ENCODE results near the gene CD8A. TPM values are rescaled to one million over a fixed set of nuclear protein-coding genes. Genes with fewer than 3 reads are reported as not detected.
A peak's percentile ranks its signal among the peaks of the same experiment; 100 is the strongest.
"Not testable (repeated sequence)": the region's sequence is repeated elsewhere in the genome, so short reads cannot be mapped to it uniquely, and the experiment has no call there.

Gene CD8A
- total RNA-seq (2013) = 0.06 TPM
- polyA plus RNA-seq (1 to 10 TPM in 1 of 3 donors, under 1 TPM in 2; 0.03 to 1.1 (median 0.88) TPM), polyA minus RNA-seq (0.32 TPM in 1 of 2 replicates, not detected in the other), total RNA-seq (0 to 1.5 (median 0.13) reads per million in 11 experiments)

DNA sequence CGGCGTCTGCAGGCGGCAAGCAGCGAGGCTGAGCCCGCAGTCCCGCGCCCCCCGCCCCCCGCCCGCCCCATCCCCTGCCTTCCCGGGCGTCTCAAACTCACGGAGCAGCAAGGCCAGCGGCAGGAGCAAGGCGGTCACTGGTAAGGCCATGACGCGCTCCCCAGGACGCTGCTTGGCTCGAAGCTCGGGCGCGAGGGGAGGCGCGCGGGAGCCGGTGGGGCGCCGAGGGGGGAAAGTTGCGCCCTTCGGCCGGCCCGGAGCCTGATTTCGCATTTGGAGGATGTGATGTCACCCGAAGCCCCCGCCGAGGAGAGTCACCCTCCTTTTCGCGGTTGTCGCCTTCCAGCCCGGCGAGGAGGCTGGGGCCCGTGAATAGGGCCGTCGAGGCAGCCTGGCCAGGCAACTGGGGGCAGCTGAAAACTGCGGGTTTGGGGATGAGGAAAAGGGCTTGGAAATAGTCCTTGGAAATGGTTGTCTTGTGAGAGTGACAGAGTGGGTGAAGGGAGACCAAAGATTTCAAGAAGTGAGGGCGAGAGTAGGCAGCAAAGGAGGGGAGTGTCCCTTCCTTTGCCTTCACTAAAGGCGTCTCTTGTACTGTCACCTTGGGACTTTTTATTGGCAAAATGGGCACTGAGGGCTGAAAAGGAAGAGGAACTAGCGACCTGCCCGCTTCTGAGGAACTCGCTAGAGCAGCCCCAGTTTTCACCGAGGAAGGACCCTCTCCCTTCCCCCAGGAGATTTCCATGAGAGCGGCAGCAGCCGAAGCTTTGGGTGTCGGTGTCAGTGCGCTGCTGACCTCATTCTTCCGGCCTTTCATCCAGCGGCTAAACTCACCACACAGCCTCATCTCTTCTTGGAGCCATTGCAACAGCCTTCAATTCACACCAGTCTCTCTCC, at the start of gene CD8A:
Gene CD8A, minus strand, starts transcription at position 238 of the 897 bp plus-strand sequence. Its CDS starts 88 bp downstream, at position 150.
- Histone ChIP-seq H3K4me1 (ENCODE audit: control insufficient read depth in 1 of 2, insufficient read depth in 2 of 2, low read length in 2 of 2) (peaks cover 17 to 27% of the 10 kb centered on the region in 2 donors), H3K27ac (ENCODE audit: low read depth in 1 of 2, low read length in 2 of 2) (no peak within 1 kb of the TSS), H3K4me3 (replicated peaks in 1 of 3; ENCODE audit: low read depth in 2 of 3, low read length in 3 of 3) (peak within 1 kb of the TSS in 1 of 3 experiments; percentile 64), H2AFZ (ENCODE audit: insufficient read depth, low read depth, low read length, poor library complexity, severe bottlenecking) (peak within 1 kb of the TSS; percentile 63), H3K9me3 (replicated peaks in 1 of 2; ENCODE audit: control insufficient read depth in 1 of 2, insufficient read depth in 1 of 2, low read length in 2 of 2) (peaks cover 4 to 43% of the 10 kb centered on the region in 2 donors), H3K27me3 (ENCODE audit: control insufficient read depth in 2 of 2, insufficient read depth in 2 of 2, low read length in 2 of 2) (peaks cover 30 to 64% of the 10 kb centered on the region in 2 donors), H3K36me3 (replicated peaks in 1 of 2; ENCODE audit: control insufficient read depth in 1 of 2, insufficient read depth in 2 of 2, low read length in 2 of 2) (no peaks in the 10 kb centered on the region), H3K9ac (ENCODE audit: insufficient read depth, low read length, poor library complexity, severe bottlenecking) (no peak within 1 kb of the TSS), H4K20me1 (ENCODE audit: insufficient read depth, low read length) (no peaks in the 10 kb centered on the region), H3K4me2 (replicated peaks; ENCODE audit: extremely low read depth, low read length, poor library complexity, severe bottlenecking) (peak within 1 kb of the TSS; percentile 68), H3K79me2 (ENCODE audit: insufficient read depth, low read length) (no peaks in the 10 kb centered on the region)
- Mint-ChIP-seq H3K4me3 (peak within 1 kb of the TSS; percentile 76 to 93), H3K4me1 (peaks cover 27% of the 10 kb centered on the region), H3K27me3 (ENCODE audit: low read depth in 3 of 3) (peaks cover 54 to 68% (median 64%) of the 10 kb centered on the region in 3 donors), H3K27ac (peak within 1 kb of the TSS in 3 of 7 donors; percentile 16 to 82 (median 18)), H3K9me3 (peaks cover 7 to 32% (median 14%) of the 10 kb centered on the region in 7 donors), H3K36me3 (peaks cover 0 to 14% of the 10 kb centered on the region in 2 donors)
- DNase-seq = peak in 1 of 3 donors; percentile 16
- TF ChIP-seq, protein P1, sequence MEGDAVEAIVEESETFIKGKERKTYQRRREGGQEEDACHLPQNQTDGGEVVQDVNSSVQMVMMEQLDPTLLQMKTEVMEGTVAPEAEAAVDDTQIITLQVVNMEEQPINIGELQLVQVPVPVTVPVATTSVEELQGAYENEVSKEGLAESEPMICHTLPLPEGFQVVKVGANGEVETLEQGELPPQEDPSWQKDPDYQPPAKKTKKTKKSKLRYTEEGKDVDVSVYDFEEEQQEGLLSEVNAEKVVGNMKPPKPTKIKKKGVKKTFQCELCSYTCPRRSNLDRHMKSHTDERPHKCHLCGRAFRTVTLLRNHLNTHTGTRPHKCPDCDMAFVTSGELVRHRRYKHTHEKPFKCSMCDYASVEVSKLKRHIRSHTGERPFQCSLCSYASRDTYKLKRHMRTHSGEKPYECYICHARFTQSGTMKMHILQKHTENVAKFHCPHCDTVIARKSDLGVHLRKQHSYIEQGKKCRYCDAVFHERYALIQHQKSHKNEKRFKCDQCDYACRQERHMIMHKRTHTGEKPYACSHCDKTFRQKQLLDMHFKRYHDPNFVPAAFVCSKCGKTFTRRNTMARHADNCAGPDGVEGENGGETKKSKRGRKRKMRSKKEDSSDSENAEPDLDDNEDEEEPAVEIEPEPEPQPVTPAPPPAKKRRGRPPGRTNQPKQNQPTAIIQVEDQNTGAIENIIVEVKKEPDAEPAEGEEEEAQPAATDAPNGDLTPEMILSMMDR (IDR thresholded peaks at IDR 0.05) = no peak
- under 1% methylated on average over 51 of the region's 57 CpGs for WGBS (ENCODE audit: insufficient coverage)
- intact Hi-C loops (cut with micrococcal nuclease) = no loop called here

GRCh38 chr2:86839871-86840548, 49.3 kb upstream of the CD8A start:
- H3K4me1 Mint-ChIP-seq = peaks cover 21% of the 10 kb centered on the region
- H3K79me2 ChIP-seq (ENCODE audit: insufficient read depth, low read length); H3K9me3 ChIP-seq (replicated peaks in 1 of 2; ENCODE audit: control insufficient read depth in 1 of 2, insufficient read depth in 1 of 2, low read length in 2 of 2); H3K36me3 Mint-ChIP-seq; H3K27me3 ChIP-seq (ENCODE audit: control insufficient read depth in 2 of 2, insufficient read depth in 2 of 2, low read length in 2 of 2); H3K4me3 ChIP-seq (replicated peaks in 1 of 3; ENCODE audit: low read depth in 2 of 3, low read length in 3 of 3); intact Hi-C loops (cut with micrococcal nuclease); H3K9me3 Mint-ChIP-seq; H3K4me3 Mint-ChIP-seq; H4K20me1 ChIP-seq (ENCODE audit: insufficient read depth, low read length); H3K4me2 ChIP-seq (replicated peaks; ENCODE audit: extremely low read depth, low read length, poor library complexity, severe bottlenecking); H3K36me3 ChIP-seq (replicated peaks in 1 of 2; ENCODE audit: control insufficient read depth in 1 of 2, insufficient read depth in 2 of 2, low read length in 2 of 2); H3K27me3 Mint-ChIP-seq (ENCODE audit: low read depth in 3 of 3); DNase-seq; H3K27ac ChIP-seq (ENCODE audit: low read depth in 1 of 2, low read length in 2 of 2); H3K9ac ChIP-seq (ENCODE audit: insufficient read depth, low read length, poor library complexity, severe bottlenecking); H2AFZ ChIP-seq (ENCODE audit: insufficient read depth, low read depth, low read length, poor library complexity, severe bottlenecking): not testable (repeated sequence)
- H3K4me1 ChIP-seq (ENCODE audit: control insufficient read depth in 1 of 2, insufficient read depth in 2 of 2, low read length in 2 of 2) = peaks cover 13 to 15% of the 10 kb centered on the region in 2 donors
- WGBS (ENCODE audit: insufficient coverage) = 91% methylated on average over 3 of the region's 11 CpGs
- H3K27ac Mint-ChIP-seq = peak overlapping the region in 2 of 7 donors; percentile 46 to 76

GRCh38 chr2:86839455-86839854, 48.7 kb upstream of the CD8A start:
- H4K20me1 ChIP-seq (ENCODE audit: insufficient read depth, low read length); H3K27me3 ChIP-seq (ENCODE audit: control insufficient read depth in 2 of 2, insufficient read depth in 2 of 2, low read length in 2 of 2); H3K27me3 Mint-ChIP-seq (ENCODE audit: low read depth in 3 of 3); H3K4me2 ChIP-seq (replicated peaks; ENCODE audit: extremely low read depth, low read length, poor library complexity, severe bottlenecking); H2AFZ ChIP-seq (ENCODE audit: insufficient read depth, low read depth, low read length, poor library complexity, severe bottlenecking); H3K79me2 ChIP-seq (ENCODE audit: insufficient read depth, low read length); intact Hi-C loops (cut with micrococcal nuclease); H3K9me3 Mint-ChIP-seq; H3K4me3 Mint-ChIP-seq; H3K27ac ChIP-seq (ENCODE audit: low read depth in 1 of 2, low read length in 2 of 2); H3K36me3 ChIP-seq (replicated peaks in 1 of 2; ENCODE audit: control insufficient read depth in 1 of 2, insufficient read depth in 2 of 2, low read length in 2 of 2); H3K9me3 ChIP-seq (replicated peaks in 1 of 2; ENCODE audit: control insufficient read depth in 1 of 2, insufficient read depth in 1 of 2, low read length in 2 of 2); H3K4me3 ChIP-seq (replicated peaks in 1 of 3; ENCODE audit: low read depth in 2 of 3, low read length in 3 of 3); H3K36me3 Mint-ChIP-seq; H3K9ac ChIP-seq (ENCODE audit: insufficient read depth, low read length, poor library complexity, severe bottlenecking); H3K27ac Mint-ChIP-seq; DNase-seq: not testable (repeated sequence)
- peaks cover 21% of the 10 kb centered on the region for H3K4me1 Mint-ChIP-seq
- WGBS (ENCODE audit: insufficient coverage) = no CpG with 5 or more reads among the region's 7 CpGs
- H3K4me1 ChIP-seq (ENCODE audit: control insufficient read depth in 1 of 2, insufficient read depth in 2 of 2, low read length in 2 of 2) = peaks cover 13 to 15% of the 10 kb centered on the region in 2 donors
